ENCODE data around the gene OPRD1. TPM values are rescaled to one million over a fixed set of nuclear protein-coding genes. Genes with fewer than 3 reads are reported as not detected.

The OPRD1 gene
- total RNA-seq, 1 experiment from 2014 or later, result not detected

Other genes starting within 250 kb of the OPRD1 start
- 7.6 and 13.2 TPM in 2 replicates for gene RAB42, start 219.9 kb upstream of the OPRD1 start, total RNA-seq (2021)
- gene TAF12, start 169.1 kb upstream of the OPRD1 start, total RNA-seq (2021), result 19.9 and 28.4 TPM in 2 replicates
- not detected in 2 replicates for gene RNU11, start 163.6 kb upstream of the OPRD1 start, total RNA-seq (2021)
- 8.9 and 9.7 TPM in 2 replicates for gene GMEB1, start 143.4 kb upstream of the OPRD1 start, total RNA-seq (2021)
- gene YTHDF2, start 75.2 kb upstream of the OPRD1 start, total RNA-seq (2021), result 46.4 and 63.4 TPM in 2 replicates
- gene EPB41, start 102.4 kb downstream of the OPRD1 start, total RNA-seq (2021), result 36.0 and 42.2 TPM in 2 replicates